Tibial nerve (tissue), 4 donors: ENCODE data around the gene DARS2. TPM values are rescaled to one million over a fixed set of nuclear protein-coding genes. Genes with fewer than 3 reads are reported as not detected.

Source experiments
- DNase-seq, 2 donors: peaks; one replicate each; pipeline ENCODE4 v3.0.0-alpha.2; 2019; ENCODE audit warnings: low spot score in 2 of 2
- H3K27ac ChIP-seq, 4 donors: fragments of 200-600 bp; sonication (generic) in 3 of 4; one replicate each; pipeline ENCODE4 v1.5.1; 2017 to 2019; ENCODE audit warnings: mild to moderate bottlenecking in 1 of 4
- H3K27me3 ChIP-seq, 2 donors: fragments of 200-600 bp; sonication (generic) in 1 of 2; one replicate each; pipeline versions ENCODE4 v1.5.1 to v1.6.0; 2017 to 2019
- H3K36me3 ChIP-seq, 3 donors: fragments of 200-600 bp; sonication (generic); one replicate each; pipeline ENCODE4 v1.5.1; 2018 to 2019
- H3K4me1 ChIP-seq, 4 donors: fragments of 200-600 bp; sonication (generic) in 3 of 4; one replicate each; pipeline ENCODE4 v1.5.1; 2017 to 2019
- H3K4me3 ChIP-seq, 4 donors: fragments of 200-600 bp; sonication (generic) in 3 of 4; one replicate each; pipeline ENCODE4 v1.5.1; 2017 to 2019; ENCODE audit warnings: mild to moderate bottlenecking in 1 of 4, moderate library complexity in 1 of 4
- H3K9me3 ChIP-seq, 4 donors: fragments of 200-600 bp; sonication (generic) in 3 of 4; one replicate each; pipeline ENCODE4 v1.5.1; 2017 to 2019
- CTCF ChIP-seq, 5 experiments: fragments of 200-600 bp in 3 of 5; fragments of 450-650 bp in 2 of 5; sonication (generic) in 3 of 5; IDR thresholded peaks; one replicate each; pipeline ENCODE4 v1.5.1; 2016 to 2019; ENCODE audit warnings: antibody characterized with exemption in 5 of 5, mild to moderate bottlenecking in 3 of 5, moderate library complexity in 2 of 5
- EP300 ChIP-seq, 2 donors: sonication (generic); formaldehyde crosslinking; IDR thresholded peaks; one replicate each; pipeline ENCODE4 v1.6.1; 2017; ENCODE audit warnings: antibody characterized with exemption in 2 of 2, mild to moderate bottlenecking in 1 of 2
- POLR2A ChIP-seq, 2 donors: fragments of 450-650 bp; IDR thresholded peaks; one replicate each; pipeline ENCODE4 v1.6.1; 2017; ENCODE audit warnings: antibody characterized with exemption in 2 of 2, mild to moderate bottlenecking in 2 of 2, moderate library complexity in 2 of 2
- WGBS, 2 donors: methylation state at CpG; one replicate each; pipeline ENCODE4 v1.1.5; 2018; 5-methylcytosine and 5-hydroxymethylcytosine counted together
- total RNA-seq, 4 donors: library from RNA; depleted of rRNA; stranded (reverse); fragments of >200 nt; gene quantifications; one replicate each; pipeline ENCODE4 v1.1.0, GENCODE V29; 2016

DARS2 gene
- total RNA-seq, 4 donors from 2014 or later: 10.4 to 18.8 (median 12.3) TPM

- H3K9me3 ChIP-seq: no peaks in the 10 kb centered on the region
- DNase-seq: no peak
- 95 to 97% methylated on average over 2 of the region's 2 CpGs for WGBS, 2 donors
- no peaks in the 10 kb centered on the region for H3K4me1 ChIP-seq
- peaks cover 0 to 36% (median 0%) of the 10 kb centered on the region in 3 donors for H3K36me3 ChIP-seq
- TF ChIP-seq CTCF (IDR thresholded peaks at IDR 0.05): no peak
- TF ChIP-seq EP300 (IDR thresholded peaks at IDR 0.05): no peak
- no peak for TF ChIP-seq POLR2A (IDR thresholded peaks at IDR 0.05)
- H3K4me3 ChIP-seq: no peak overlapping the region
- H3K27ac ChIP-seq: no peak overlapping the region
- no peaks in the 10 kb centered on the region for H3K27me3 ChIP-seq
Observed at GRCh38 chr1:173887627-173888026, 63.2 kb downstream of the DARS2 start.

- Histone ChIP-seq H3K9me3 (no peaks in the 10 kb centered on the region), H3K36me3 (peaks cover 0 to 42% (median 0%) of the 10 kb centered on the region in 3 donors), H3K4me3 (no peak overlapping the region), H3K27me3 (no peaks in the 10 kb centered on the region), H3K27ac (no peak overlapping the region), H3K4me1 (no peaks in the 10 kb centered on the region)
- no peak for DNase-seq
- no peak for TF ChIP-seq CTCF (IDR thresholded peaks at IDR 0.05)
- TF ChIP-seq POLR2A (IDR thresholded peaks at IDR 0.05): no peak
- TF ChIP-seq EP300 (IDR thresholded peaks at IDR 0.05): no peak
Observed at GRCh38 chr1:173888749-173889148, 64.3 kb downstream of the DARS2 start.

GRCh38 chr1:173889885-173890284, 65.4 kb downstream of the DARS2 start:
- H3K4me1 ChIP-seq: no peaks in the 10 kb centered on the region
- no peak overlapping the region for H3K4me3 ChIP-seq
- H3K36me3 ChIP-seq: peaks cover 0 to 52% (median 0%) of the 10 kb centered on the region in 3 donors
- no peak overlapping the region for H3K27ac ChIP-seq
- no peaks in the 10 kb centered on the region for H3K27me3 ChIP-seq
- TF ChIP-seq EP300 (IDR thresholded peaks at IDR 0.05) (no peak), CTCF (IDR thresholded peaks at IDR 0.05) (no peak), POLR2A (IDR thresholded peaks at IDR 0.05) (no peak)
- DNase-seq: no peak
- 98% methylated on average over 2 of the region's 2 CpGs for WGBS, 2 donors
- no peaks in the 10 kb centered on the region for H3K9me3 ChIP-seq

DNA sequence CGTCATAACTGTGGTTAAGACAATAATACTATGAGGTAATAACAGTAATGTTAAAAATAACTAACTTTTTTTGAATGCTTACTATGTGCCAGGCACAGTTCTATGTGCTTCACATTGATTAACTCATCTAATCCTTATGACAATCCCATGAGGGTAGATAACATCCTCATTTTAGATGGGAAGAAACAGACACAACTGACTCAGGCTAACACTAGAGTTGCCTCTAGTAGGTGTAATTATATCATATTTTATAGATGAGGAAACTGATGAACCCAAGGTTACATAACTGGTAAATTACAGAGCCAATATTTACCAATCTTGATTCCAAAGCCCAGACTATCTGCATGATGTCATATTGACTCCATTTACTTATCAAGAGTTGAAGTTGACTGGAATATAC, 69.1 kb downstream of the DARS2 start:
- no peak overlapping the region for H3K27ac ChIP-seq
- TF ChIP-seq POLR2A (IDR thresholded peaks at IDR 0.05) (no peak), EP300 (IDR thresholded peaks at IDR 0.05) (no peak), CTCF (IDR thresholded peaks at IDR 0.05) (no peak)
- 95 to 97% methylated on average over 1 of the region's 1 CpG for WGBS, 2 donors
- no peak for DNase-seq
- H3K27me3 ChIP-seq: no peaks in the 10 kb centered on the region
- H3K9me3 ChIP-seq: no peaks in the 10 kb centered on the region
- peaks cover 0 to 30% (median 0%) of the 10 kb centered on the region in 3 donors for H3K36me3 ChIP-seq
- H3K4me1 ChIP-seq: peaks cover 0 to 8% (median 0%) of the 10 kb centered on the region in 4 donors
- H3K4me3 ChIP-seq: no peak overlapping the region

GRCh38 chr1:173894189-173894588, 69.7 kb downstream of the DARS2 start:
- H3K9me3 ChIP-seq: no peaks in the 10 kb centered on the region
- no peaks in the 10 kb centered on the region for H3K27me3 ChIP-seq
- 98 to 99% methylated on average over 3 of the region's 3 CpGs for WGBS, 2 donors
- peaks cover 0 to 26% (median 0%) of the 10 kb centered on the region in 3 donors for H3K36me3 ChIP-seq
- H3K27ac ChIP-seq: no peak overlapping the region
- DNase-seq: no peak
- H3K4me3 ChIP-seq: no peak overlapping the region
- TF ChIP-seq EP300 (IDR thresholded peaks at IDR 0.05) (no peak), POLR2A (IDR thresholded peaks at IDR 0.05) (no peak)
- peaks cover 0 to 8% (median 0%) of the 10 kb centered on the region in 4 donors for H3K4me1 ChIP-seq

DNA sequence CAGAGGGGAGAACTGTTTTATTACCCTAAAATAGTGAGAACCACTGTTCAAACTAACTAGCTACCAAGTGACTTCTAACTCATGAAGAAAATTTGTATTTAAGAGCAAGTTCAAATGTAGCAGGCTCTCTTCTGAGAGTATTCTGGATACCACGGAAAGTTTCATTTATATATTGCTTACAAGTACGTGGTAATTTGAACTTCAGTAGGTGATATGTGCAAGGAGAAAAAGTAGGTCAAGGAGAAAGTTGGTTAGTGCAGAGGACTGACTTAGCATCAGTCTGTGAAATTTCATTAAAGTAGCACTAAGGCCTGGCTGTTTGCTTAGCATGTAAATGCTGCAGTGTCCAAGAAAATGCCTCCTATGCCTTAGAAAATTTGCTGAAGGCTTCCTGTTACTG, 76.0 kb downstream of the DARS2 start:
- Histone ChIP-seq H3K9me3 (no peaks in the 10 kb centered on the region), H3K4me3 (no peak overlapping the region), H3K27ac (no peak overlapping the region), H3K36me3 (peaks cover 0 to 14% (median 0%) of the 10 kb centered on the region in 3 donors), H3K27me3 (no peaks in the 10 kb centered on the region), H3K4me1 (peaks cover 0 to 8% (median 0%) of the 10 kb centered on the region in 4 donors)
- WGBS, 2 donors: 82 to 85% methylated on average over 2 of the region's 2 CpGs
- no peak for DNase-seq
- no peak for TF ChIP-seq POLR2A (IDR thresholded peaks at IDR 0.05)
- TF ChIP-seq CTCF (IDR thresholded peaks at IDR 0.05): no peak
- no peak for TF ChIP-seq EP300 (IDR thresholded peaks at IDR 0.05)
